Panc1 (cell line): ENCODE data around the gene TIMP3. TPM values are rescaled to one million over a fixed set of nuclear protein-coding genes. Genes with fewer than 3 reads are reported as not detected.

Experiments
- ATAC-seq: fragments of 200-7000 bp; cut with Tn5 transposase; 2 replicates; pipeline ENCODE4 v1.9.1; 2020; ENCODE audit warnings: mild to moderate bottlenecking, moderate library complexity
- BruUV-seq: library from RNA; stranded (reverse); fragments of 400-500 nt; replicated peaks from 2 replicates; lab custom pipeline; 2021; lab: Mats Ljungman, UMichigan
- CTCF ChIA-PET: fragments of 300-600 bp; sonication (Branson Sonifier 250); formaldehyde crosslinking; loops from one replicate; lab custom pipeline; 2022; ENCODE audit warnings: antibody characterized with exemption; lab: Charles Lee
- POLR2A ChIA-PET: fragments of 300-600 bp; sonication (Branson Sonifier 250); formaldehyde crosslinking; loops from one replicate; lab custom pipeline; 2022; ENCODE audit warnings: antibody characterized with exemption; lab: Charles Lee
- DNase-seq: peaks from one replicate; pipeline ENCODE4 v3.0.0-alpha.2; 2010; ENCODE audit warnings: low read depth, low spot score
- H3K27ac ChIP-seq: 2 replicates; pipeline ENCODE4 v1.5.1; 2011; ENCODE audit warnings: mild to moderate bottlenecking, low read length, inconsistent platforms
- H3K27me3 ChIP-seq: fragments of 200-500 bp; sonication (Bioruptor generic); 2 replicates; pipeline ENCODE4 v1.6.0; 2014; ENCODE audit warnings: low read length, inconsistent platforms; ENCODE audit not compliant: control insufficient read depth, insufficient read depth
- H3K36me3 ChIP-seq: fragments of 200-500 bp; sonication (Bioruptor generic); 2 replicates; pipeline ENCODE4 v1.5.1; 2014; ENCODE audit warnings: inconsistent platforms, mild to moderate bottlenecking, low read length, moderate library complexity; ENCODE audit not compliant: control insufficient read depth, insufficient read depth
- H3K4me1 ChIP-seq: 2 replicates; pipeline ENCODE4 v1.5.1; 2011; ENCODE audit warnings: inconsistent platforms, mild to moderate bottlenecking, low read length, moderate library complexity; ENCODE audit not compliant: control insufficient read depth, insufficient read depth
- H3K4me3 ChIP-seq, 2 experiments: 2 replicates each; pipeline ENCODE4 v1.5.1; 2011 to 2012; ENCODE audit warnings: low read depth in 2 of 2, low read length in 2 of 2, mild to moderate bottlenecking in 2 of 2, inconsistent platforms in 1 of 2, moderate library complexity in 1 of 2
- H3K9me3 ChIP-seq: fragments of 200-500 bp; sonication (Bioruptor generic); 2 replicates; pipeline ENCODE4 v1.5.1; 2014; ENCODE audit warnings: low read depth, mild to moderate bottlenecking, inconsistent platforms, low read length, moderate library complexity; ENCODE audit not compliant: control insufficient read depth, insufficient read depth
- POLR2AphosphoS5 ChIP-seq: IDR thresholded peaks from 2 replicates; pipeline ENCODE4 v1.6.1; 2012; ENCODE audit warnings: mild to moderate bottlenecking, low read depth, low read length, moderate library complexity
- SIN3A ChIP-seq: IDR thresholded peaks from 2 replicates; pipeline ENCODE4 v1.6.1; 2012; ENCODE audit warnings: low read depth, mild to moderate bottlenecking, low read length, moderate library complexity, borderline replicate concordance; ENCODE audit not compliant: insufficient read depth
- TCF7L2 ChIP-seq: IDR thresholded peaks from 2 replicates; pipeline ENCODE4 v1.6.1; 2011; ENCODE audit warnings: mild to moderate bottlenecking, low read depth, low read length, inconsistent platforms
- in situ Hi-C: cut with HindIII; loops from 2 replicates; pipeline ENCODE4 v1.10.0; 2016; ENCODE audit warnings: low sequenced_read_pairs, low pct_unique_long_range_greater_than_20kb
- intact Hi-C: fragments of 100-400 bp; cut with micrococcal nuclease; formaldehyde crosslinking; loops from one replicate; pipeline ENCODE4 v1.10.0; 2022; ENCODE audit not compliant: unreplicated experiment
- total RNA-seq: library from RNA; stranded (reverse); gene quantifications from one replicate; pipeline ENCODE4 v1.2.1, GENCODE V29; 2021; ENCODE audit not compliant: unreplicated experiment
- TF ChIP-seq, protein P1 (sequence below), 2 experiments: IDR thresholded peaks; 2 replicates each; pipeline ENCODE4 v1.6.1; 2011 to 2012; ENCODE audit warnings: low read depth in 2 of 2, control low read depth in 1 of 2, low read length in 1 of 2, mild to moderate bottlenecking in 1 of 2, moderate library complexity in 1 of 2; ENCODE audit not compliant: insufficient read depth in 1 of 2
- TF ChIP-seq, protein P2 (sequence below): fragments of 450-650 bp; IDR thresholded peaks from 2 replicates; pipeline ENCODE4 v1.5.1; 2017; ENCODE audit warnings: mild to moderate bottlenecking

Gene TIMP3
- total RNA-seq, 1 experiment from 2014 or later, result 0.67 TPM

DNA sequence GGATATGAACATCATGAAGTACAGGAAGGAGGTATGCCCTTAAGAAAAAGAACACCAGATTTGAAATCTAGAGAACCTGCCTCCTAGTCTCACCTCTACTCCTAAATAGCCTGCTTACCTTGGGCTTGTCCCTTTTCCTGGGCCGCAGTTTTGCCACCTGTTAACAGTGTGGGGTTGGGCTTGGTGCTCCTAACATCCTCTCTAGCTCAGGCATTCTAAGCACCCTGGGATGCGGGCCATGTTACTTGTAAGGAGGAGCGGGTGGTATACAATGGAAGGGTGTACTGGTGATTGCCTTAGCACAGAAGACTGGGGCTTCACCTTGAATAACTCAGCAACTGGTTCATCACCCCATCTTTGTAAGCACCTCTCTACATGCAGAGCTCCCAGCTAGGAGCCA lies 48.7 kb downstream of the TIMP3 start:
- peaks cover 8% of the 10 kb centered on the region for H3K27me3 ChIP-seq
- DNase-seq, result no peak
- no peak for ATAC-seq
- POLR2A ChIA-PET, result no interaction called here
- no TSS peak for BruUV-seq
- TF ChIP-seq TCF7L2 (no peak), SIN3A (no peak), POLR2AphosphoS5 (no peak)
- TF ChIP-seq, protein P1, sequence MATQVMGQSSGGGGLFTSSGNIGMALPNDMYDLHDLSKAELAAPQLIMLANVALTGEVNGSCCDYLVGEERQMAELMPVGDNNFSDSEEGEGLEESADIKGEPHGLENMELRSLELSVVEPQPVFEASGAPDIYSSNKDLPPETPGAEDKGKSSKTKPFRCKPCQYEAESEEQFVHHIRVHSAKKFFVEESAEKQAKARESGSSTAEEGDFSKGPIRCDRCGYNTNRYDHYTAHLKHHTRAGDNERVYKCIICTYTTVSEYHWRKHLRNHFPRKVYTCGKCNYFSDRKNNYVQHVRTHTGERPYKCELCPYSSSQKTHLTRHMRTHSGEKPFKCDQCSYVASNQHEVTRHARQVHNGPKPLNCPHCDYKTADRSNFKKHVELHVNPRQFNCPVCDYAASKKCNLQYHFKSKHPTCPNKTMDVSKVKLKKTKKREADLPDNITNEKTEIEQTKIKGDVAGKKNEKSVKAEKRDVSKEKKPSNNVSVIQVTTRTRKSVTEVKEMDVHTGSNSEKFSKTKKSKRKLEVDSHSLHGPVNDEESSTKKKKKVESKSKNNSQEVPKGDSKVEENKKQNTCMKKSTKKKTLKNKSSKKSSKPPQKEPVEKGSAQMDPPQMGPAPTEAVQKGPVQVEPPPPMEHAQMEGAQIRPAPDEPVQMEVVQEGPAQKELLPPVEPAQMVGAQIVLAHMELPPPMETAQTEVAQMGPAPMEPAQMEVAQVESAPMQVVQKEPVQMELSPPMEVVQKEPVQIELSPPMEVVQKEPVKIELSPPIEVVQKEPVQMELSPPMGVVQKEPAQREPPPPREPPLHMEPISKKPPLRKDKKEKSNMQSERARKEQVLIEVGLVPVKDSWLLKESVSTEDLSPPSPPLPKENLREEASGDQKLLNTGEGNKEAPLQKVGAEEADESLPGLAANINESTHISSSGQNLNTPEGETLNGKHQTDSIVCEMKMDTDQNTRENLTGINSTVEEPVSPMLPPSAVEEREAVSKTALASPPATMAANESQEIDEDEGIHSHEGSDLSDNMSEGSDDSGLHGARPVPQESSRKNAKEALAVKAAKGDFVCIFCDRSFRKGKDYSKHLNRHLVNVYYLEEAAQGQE (IDR thresholded peaks at IDR 0.05; ENCODE audit: insufficient read depth in 1 of 2, low read depth in 2 of 2, low read length in 1 of 2), result no peak
- TF ChIP-seq, protein P2, sequence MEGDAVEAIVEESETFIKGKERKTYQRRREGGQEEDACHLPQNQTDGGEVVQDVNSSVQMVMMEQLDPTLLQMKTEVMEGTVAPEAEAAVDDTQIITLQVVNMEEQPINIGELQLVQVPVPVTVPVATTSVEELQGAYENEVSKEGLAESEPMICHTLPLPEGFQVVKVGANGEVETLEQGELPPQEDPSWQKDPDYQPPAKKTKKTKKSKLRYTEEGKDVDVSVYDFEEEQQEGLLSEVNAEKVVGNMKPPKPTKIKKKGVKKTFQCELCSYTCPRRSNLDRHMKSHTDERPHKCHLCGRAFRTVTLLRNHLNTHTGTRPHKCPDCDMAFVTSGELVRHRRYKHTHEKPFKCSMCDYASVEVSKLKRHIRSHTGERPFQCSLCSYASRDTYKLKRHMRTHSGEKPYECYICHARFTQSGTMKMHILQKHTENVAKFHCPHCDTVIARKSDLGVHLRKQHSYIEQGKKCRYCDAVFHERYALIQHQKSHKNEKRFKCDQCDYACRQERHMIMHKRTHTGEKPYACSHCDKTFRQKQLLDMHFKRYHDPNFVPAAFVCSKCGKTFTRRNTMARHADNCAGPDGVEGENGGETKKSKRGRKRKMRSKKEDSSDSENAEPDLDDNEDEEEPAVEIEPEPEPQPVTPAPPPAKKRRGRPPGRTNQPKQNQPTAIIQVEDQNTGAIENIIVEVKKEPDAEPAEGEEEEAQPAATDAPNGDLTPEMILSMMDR, result no peak
- no peak overlapping the region for H3K27ac ChIP-seq
- in situ Hi-C loops, result no loop called here
- CTCF ChIA-PET, result no interaction called here
- no peak overlapping the region for H3K4me3 ChIP-seq
- intact Hi-C loops, result no loop called here
- H3K36me3 ChIP-seq, result no peaks in the 10 kb centered on the region
- no peaks in the 10 kb centered on the region for H3K9me3 ChIP-seq
- no peaks in the 10 kb centered on the region for H3K4me1 ChIP-seq

DNA sequence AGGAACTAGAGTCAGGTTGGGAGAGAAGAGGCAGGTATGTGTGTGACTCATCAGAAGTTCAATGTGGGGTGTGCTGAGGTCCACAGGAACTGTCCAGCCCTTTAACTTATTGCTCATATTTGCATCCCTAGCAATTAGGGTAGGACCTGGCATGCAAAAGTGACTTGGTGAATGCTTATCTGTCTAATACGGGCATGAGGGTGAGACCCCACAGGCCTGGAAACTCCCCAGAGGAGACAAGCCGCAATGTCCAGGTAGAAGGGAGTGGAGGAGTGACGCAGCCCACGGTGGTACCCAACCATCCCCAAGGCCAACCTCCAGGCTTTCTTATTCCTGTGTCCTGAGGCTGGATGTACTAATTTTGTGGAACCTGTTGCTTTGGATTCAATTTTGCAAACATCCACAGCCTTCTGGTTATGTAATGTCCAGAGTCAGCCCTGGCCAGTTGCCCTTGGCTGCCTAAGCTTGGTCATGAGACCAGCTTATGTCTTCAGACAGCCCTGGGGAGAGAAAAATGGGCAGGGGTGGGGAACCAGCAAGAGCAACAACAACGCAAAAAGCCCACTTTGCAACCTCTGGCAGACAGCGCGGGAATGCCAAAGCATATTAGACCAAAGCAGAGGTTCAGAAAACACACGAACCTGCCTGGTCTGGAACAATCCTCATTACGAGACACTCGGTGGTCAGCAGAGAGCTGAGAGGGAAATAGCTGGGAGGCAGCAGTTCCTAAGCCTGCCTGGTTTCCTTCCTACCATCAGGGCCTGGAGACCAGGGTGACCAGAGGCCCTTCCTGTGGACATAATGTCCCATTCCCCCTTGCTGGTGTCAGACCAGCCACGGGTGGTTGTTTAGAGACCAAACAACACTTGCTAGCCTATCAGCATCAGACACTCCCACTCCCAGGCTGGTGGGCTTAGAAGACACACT lies 49.3 kb downstream of the TIMP3 start:
- Histone ChIP-seq H3K27me3 (peaks cover 8% of the 10 kb centered on the region), H3K9me3 (no peaks in the 10 kb centered on the region), H3K36me3 (no peaks in the 10 kb centered on the region), H3K4me3 (no peak overlapping the region), H3K27ac (no peak overlapping the region), H3K4me1 (no peaks in the 10 kb centered on the region)
- in situ Hi-C loops (no loop called here), intact Hi-C loops (no loop called here)
- CTCF ChIA-PET, result no interaction called here
- no peak for ATAC-seq
- POLR2A ChIA-PET, result no interaction called here
- BruUV-seq, result no TSS peak
- TF ChIP-seq, protein P1 (IDR thresholded peaks at IDR 0.05; ENCODE audit: insufficient read depth in 1 of 2, low read depth in 2 of 2, low read length in 1 of 2), result no peak
- TF ChIP-seq SIN3A (no peak), POLR2AphosphoS5 (no peak), TCF7L2 (no peak)
- TF ChIP-seq, protein P2, result no peak
- DNase-seq, result no peak
